ENCODE measurements around the gene KCNC4.

KCNC4 gene

DNA sequence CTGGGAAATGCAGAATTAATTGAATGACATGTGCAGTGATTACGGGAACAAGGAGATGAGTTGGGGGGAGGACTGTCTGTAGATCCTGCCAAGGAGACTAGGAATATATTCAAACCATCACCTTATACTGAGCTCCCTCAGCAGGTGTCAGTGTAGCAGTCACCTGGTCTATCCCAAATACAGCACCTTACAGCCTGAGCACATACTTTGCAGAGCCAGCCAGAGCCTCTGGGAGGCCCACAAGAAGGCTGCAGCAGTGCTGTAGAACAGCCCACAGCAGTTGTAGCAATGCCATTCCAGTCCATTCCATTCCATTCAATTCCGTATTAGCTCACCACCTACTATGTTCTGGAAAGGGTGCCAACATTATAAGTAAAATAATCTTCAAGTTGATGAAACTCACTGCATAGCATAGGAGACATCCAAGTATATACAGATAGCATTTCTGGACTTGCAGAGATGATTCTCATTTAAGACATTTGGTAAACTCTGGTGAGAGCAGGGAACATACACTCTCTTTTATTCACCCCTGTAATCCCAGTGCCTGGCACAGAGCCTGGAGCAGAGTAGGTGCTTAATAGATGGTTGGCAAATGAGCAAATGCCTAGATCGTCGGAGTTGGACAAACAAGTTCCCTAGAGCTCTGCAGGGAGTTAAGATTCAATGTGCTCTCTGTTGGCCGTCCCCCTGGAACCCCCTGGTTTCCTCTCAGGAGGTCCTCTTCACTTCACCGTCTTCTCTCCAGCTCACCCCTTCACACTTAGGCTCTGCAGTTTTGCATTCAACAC, 44.7 kb downstream of the KCNC4 start:
- peak; percentile 10 for DNase-seq (ENCODE audit: low spot score)

DNA sequence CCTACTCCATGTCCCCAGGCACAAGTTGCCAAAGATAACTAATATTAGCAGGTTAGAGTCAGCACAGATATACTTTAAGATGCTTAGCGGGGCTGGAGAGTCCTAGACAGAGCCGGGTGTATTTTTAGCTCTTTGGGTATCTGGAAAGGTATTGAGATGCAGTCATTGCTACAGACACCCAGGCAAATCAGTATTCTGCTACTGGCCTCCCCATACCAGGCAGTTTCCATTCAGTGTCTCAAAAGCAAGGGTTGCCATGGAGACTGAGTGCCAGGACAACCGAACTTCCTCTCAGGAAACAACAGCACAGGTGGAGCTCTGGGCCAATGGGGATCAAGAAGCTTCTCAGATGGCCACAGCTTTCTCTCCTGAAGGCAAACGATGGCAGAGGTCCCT, 45.3 kb downstream of the KCNC4 start:
- peak; percentile 89 for DNase-seq (ENCODE audit: low spot score)

DNA sequence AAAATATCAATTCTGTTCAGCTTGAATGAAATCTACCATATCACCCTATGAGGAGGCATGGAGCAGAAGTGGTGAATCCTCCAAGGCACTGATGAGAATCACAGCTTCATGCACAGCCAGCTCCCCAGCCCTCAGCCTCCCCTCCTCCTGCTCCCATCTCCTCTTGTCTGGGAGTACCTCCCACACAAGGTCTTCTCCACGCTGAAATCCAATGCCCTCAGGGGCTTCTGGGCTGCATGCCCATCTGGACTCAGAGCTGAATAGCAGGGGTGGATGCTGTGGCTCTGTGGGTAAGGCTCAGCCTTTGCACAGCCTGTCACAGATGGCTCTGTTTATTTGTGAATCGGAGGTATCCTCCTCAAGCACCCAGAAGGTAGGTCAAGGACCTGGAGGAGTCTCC, 48.6 kb downstream of the KCNC4 start:
- DNase-seq (ENCODE audit: low spot score): peak; percentile 13

DNA sequence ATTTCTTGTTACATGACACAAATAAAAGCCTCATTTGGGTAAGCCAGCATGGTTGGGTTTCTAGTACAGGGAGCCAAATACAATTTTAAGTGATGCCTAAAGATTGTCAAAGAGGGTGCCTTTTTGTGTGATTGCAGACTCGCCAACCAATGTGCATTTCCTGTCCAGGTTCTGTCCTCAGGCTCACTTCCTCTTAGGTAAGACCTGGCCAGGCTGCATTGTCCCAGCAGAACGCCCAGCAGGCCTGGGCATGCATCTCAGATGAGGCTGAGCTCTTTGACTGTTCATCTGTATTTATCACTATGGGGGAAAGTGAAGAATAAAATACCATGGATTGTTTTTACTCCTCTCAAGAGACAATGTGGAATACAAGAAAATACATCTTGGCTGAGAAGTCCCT, 49.7 kb downstream of the KCNC4 start:
- no peak for DNase-seq (ENCODE audit: low spot score)

Data from cerebellar cortex (tissue), 1 donor.